ENCODE data around the gene PEX14. TPM values are rescaled to one million over a fixed set of nuclear protein-coding genes. Genes with fewer than 3 reads are reported as not detected.
"Not testable (repeated sequence)": the region's sequence is repeated elsewhere in the genome, so short reads cannot be mapped to it uniquely, and the experiment has no call there.

The PEX14 gene
- total RNA-seq, 2 experiments from 2014 or later: 21.6 to 25.2 TPM

DNA sequence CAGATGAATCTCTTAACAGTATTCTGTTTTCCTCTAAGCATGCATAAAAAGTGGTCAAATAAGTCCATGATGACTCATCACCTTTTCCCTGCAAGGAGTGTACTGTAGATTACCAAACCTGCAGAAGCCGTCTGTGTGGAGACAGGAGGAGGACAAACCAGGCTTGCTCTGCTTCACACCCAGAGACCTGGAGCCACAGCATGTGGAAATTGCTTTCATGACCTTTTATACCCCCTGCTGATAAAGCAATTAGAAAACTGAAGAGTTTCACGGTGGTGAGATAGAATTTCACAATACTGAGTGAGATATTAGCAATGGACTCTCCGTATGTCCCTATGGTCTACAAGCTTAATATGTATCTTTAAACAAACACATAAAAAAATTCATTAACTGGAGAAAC is 15.6 kb upstream of the PEX14 start:
- Mint-ChIP-seq H3K9me3 (no peaks in the 10 kb centered on the region), H3K4me1 (peaks cover 7% of the 10 kb centered on the region), H3K36me3 (peaks cover 14% of the 10 kb centered on the region), H3K27ac (peak overlapping the region; percentile 19), H3K4me3 (no peak overlapping the region), H3K27me3 (no peaks in the 10 kb centered on the region)
- POLR2A ChIA-PET: no interaction called here
- ATAC-seq (ENCODE audit: low read depth) (no peak), DNase-seq (no peak)

DNA sequence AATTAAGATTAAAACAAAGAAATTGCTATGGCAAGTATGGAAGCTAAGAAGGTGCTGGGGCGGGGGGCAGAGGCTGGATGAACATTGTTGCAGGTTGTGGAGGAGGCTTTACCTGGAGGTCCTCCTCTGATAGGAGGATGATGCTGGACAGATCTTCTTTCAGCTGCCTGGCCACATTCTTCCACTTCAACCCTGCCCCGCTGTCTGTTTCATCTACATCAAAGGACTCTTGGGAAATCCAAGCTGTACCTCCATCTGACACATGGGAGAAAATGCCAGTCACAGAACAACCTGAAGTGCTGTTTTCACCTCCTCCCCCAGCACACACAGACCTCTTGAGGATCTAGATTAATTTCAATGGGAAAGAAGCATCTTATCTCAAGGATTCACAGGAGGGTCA is 7.7 kb upstream of the PEX14 start:
- H3K4me1 Mint-ChIP-seq: peaks cover 9% of the 10 kb centered on the region
- no peaks in the 10 kb centered on the region for H3K9me3 Mint-ChIP-seq
- DNase-seq (no peak), ATAC-seq (ENCODE audit: low read depth) (no peak)
- no peak overlapping the region for H3K27ac Mint-ChIP-seq
- H3K36me3 Mint-ChIP-seq: peaks cover 13% of the 10 kb centered on the region
- H3K27me3 Mint-ChIP-seq: no peaks in the 10 kb centered on the region
- H3K4me3 Mint-ChIP-seq: no peak overlapping the region
- POLR2A ChIA-PET: interaction anchor here (0.6 to 0.7 kb wide), 2 partner anchors 13 to 57 kb away, joined by 3 to 4 read pairs; no protein-coding TSS in a partner anchor

DNA sequence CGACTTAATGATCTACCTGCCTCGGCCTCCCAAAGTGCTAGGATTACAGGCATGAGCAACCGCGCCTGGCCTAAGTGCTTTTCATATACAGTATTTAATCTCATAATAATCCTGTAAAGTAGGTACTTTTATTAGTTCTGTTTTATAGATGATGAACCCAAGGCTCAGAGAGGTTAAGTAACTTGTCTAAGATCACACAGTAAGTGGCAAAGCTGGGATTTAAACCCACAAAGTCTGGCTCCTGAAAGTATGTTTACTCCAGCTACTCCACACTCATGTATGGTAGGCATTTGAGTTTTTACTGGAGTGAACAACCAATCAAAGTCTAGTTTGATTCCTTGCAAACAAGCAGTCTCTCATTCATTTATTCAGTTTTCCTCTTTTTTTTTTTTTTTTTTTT is 4.7 kb upstream of the PEX14 start:
- Mint-ChIP-seq H3K36me3 (peaks cover 9% of the 10 kb centered on the region), H3K27me3 (no peaks in the 10 kb centered on the region), H3K9me3 (no peaks in the 10 kb centered on the region), H3K4me3 (no peak overlapping the region), H3K4me1 (peaks cover 25% of the 10 kb centered on the region), H3K27ac (no peak overlapping the region)
- DNase-seq (no peak), ATAC-seq (ENCODE audit: low read depth) (no peak)
- POLR2A ChIA-PET: no interaction called here

DNA sequence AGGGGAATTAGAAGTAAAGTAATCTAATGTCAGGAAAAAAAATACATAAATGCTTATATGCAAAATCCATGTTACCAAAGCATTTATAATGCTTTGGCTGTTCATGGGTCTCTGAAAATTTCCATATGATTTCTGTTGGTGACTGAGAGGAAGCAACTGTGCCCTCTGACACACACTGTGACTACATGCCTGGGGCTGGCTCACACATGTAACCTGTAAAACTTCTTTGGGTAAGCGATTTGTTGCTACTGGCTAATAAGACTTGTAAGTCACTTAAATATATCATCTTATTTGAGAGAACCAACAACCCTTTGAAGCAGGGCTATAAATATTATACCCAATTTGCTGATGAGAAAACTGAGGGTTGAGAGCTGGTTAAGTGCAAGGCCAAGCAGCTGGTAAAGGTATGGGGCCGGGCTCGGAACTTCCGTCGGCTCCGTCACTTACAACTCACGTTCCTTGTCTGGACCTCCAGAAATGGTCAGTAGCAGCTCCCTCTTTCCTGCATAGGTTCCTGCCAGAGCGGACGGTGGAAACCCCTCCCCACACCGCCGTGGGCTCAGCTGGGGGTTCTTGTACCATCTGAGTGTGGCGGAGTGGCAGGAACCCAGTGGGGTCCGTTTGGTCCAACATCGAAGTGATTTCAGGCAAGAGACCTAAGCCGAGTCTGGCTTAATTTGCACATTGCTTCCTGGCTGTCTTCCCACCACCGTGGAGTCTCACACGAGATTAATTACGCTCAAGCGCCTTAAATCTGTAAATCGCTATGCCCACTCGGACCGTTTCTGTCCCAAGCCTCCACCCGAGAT is 3.1 kb upstream of the PEX14 start:
- Mint-ChIP-seq H3K36me3 (peaks cover 7% of the 10 kb centered on the region), H3K4me3 (peak overlapping the region; percentile 93), H3K9me3 (no peaks in the 10 kb centered on the region), H3K27ac (peak overlapping the region; percentile 92), H3K27me3 (no peaks in the 10 kb centered on the region), H3K4me1 (peaks cover 38% of the 10 kb centered on the region)
- no peak for ATAC-seq (ENCODE audit: low read depth)
- no peak for DNase-seq
- POLR2A ChIA-PET: interaction anchor here (0.6 to 0.9 kb wide), 2 partner anchors 15 to 41 kb away, joined by 3 read pairs; no protein-coding TSS in a partner anchor

DNA sequence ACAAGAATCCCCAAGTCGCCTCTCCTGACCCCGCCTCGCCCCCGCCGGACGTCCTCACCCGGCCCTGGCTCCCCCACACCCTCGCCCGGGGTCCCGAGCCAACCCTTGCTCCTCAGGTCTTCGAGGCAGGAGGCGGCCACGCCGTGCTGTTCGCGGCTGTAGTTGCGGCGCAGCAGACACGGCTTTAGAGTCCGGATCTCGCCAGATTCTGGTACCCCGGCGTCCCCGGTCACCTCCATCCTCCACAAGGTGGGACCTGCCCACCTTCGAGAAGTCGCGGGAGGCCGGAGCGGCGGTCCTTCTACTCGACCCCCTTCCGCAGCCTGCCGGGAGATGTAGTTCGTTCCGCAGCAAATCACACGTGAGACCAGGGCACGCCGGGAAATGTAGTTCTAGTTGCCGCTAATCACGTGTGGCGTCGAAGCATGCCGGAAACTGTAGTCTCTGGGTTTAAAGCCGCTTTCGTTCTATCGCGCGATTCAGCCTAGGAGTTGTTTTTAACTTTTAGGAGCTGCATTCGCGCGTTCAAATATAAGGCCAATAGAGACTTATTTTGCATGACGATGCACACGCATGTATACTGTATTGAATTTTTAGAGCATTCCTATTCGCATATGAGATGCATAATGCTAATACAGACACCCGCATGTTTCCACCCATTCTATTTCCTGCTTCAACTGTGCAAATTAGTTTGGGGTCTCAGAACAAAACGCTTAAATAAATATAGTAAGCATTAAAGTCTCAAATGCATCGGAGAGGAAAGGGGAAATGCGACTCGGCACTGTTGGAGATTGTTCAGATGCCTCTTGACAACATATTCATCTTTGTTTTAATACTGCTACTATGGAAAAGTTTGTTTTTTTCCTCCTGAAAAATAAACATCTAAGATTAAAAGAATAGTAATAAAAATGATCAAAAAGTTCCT is 2.3 kb upstream of the PEX14 start, which contains the start of gene DFFA:
TSS of gene DFFA (minus strand) at position 310 of the 925 bp plus-strand sequence. CDS start at position 239, 71 bp downstream.
- peaks cover 38% of the 10 kb centered on the region for H3K4me1 Mint-ChIP-seq
- POLR2A ChIA-PET: interaction anchor here (0.7 to 0.9 kb wide), 3 partner anchors 25 to 915 kb away, joined by 3 read pairs; no protein-coding TSS in a partner anchor
- peaks cover 7% of the 10 kb centered on the region for H3K36me3 Mint-ChIP-seq
- peak within 1 kb of the TSS; percentile 93 for H3K4me3 Mint-ChIP-seq
- peak within 1 kb of the TSS; percentile 92 for H3K27ac Mint-ChIP-seq
- ATAC-seq (ENCODE audit: low read depth): peak; percentile 74
- peak; percentile 87 for DNase-seq
- H3K27me3 Mint-ChIP-seq: no peaks in the 10 kb centered on the region
- H3K9me3 Mint-ChIP-seq: no peaks in the 10 kb centered on the region

DNA sequence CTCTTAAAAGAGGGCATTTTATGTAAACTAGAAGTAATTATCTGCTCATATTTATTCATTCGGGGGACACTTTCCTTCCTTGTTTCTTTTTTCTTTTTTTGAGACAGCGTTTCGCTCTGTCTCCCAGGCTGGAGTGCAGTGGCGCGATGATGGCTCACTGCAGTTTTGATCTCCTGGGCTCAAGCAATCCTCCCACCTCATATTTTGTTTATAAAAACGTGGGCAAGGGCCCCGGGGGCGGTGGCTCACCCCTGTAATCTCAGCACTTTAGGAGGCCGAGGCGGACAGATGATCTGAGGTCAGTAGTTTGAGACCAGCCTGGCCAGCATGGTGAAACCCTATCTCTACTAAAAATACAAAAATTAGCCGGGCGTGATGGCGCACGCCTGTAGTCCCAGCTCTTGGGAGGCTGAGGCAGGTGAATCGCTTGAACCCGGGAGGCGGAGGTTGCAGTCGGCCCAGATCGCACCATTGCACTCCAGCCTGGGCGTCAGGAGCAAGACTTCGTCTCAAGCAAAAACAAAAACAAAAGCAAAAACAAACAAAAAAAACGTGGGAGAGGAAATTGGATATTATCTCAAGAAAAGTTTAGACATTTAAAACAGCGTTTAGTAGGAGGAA is 1.5 kb upstream of the PEX14 start:
- peak overlapping the region; percentile 93 for H3K4me3 Mint-ChIP-seq
- H3K27me3 Mint-ChIP-seq: no peaks in the 10 kb centered on the region
- no peaks in the 10 kb centered on the region for H3K9me3 Mint-ChIP-seq
- DNase-seq: no peak
- peak overlapping the region; percentile 92 for H3K27ac Mint-ChIP-seq
- POLR2A ChIA-PET: interaction anchor here (0.7 kb wide), 1 partner anchor 24 kb away, joined by 3 read pairs; no protein-coding TSS in a partner anchor
- H3K36me3 Mint-ChIP-seq: peaks cover 4% of the 10 kb centered on the region
- peaks cover 35% of the 10 kb centered on the region for H3K4me1 Mint-ChIP-seq
- ATAC-seq (ENCODE audit: low read depth): no peak

DNA sequence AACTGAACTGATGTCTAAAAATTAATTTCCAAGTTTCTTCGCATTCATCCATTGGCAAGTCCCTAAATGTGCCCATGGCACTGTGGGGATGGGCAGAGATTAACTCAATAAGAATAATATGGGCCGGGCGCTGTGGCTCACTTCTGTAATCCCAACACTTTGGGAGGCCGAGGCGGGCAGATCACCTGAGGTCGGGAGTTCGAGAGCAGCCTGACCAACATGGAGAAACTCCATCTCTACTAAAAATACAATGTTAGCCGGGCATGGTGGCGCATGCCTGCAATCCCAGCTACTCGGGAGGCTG is 489 bp upstream of the PEX14 start:
- H3K27me3 Mint-ChIP-seq; ATAC-seq (ENCODE audit: low read depth); POLR2A ChIA-PET; H3K9me3 Mint-ChIP-seq; H3K36me3 Mint-ChIP-seq; DNase-seq: not testable (repeated sequence)
- Mint-ChIP-seq H3K27ac (peak overlapping the region; percentile 87), H3K4me1 (peaks cover 35% of the 10 kb centered on the region), H3K4me3 (peak overlapping the region; percentile 99)

DNA sequence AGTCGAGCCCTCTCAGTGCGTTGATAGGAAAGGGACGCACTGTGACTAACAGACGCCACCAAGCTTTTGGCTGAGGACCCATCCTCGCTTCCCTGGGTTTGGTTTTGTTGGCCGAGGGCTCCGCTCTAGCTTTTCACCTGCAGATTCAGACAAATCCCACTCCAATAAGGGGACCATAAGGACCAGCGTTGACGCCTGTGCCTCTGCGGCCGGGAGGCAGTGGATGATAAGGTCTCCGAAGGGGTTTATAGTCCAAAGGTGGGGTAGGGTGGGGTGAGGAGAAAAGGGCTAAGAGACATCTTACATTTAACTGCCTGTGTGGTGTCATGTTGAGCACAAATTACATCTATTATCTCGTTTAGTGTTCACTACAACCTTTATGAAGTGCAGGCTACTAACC is 760 bp downstream of the PEX14 start:
- no peak for DNase-seq
- no peaks in the 10 kb centered on the region for H3K27me3 Mint-ChIP-seq
- POLR2A ChIA-PET: interaction anchor here (0.6 to 1.0 kb wide), 2 partner anchors 11 to 19 kb away, joined by 3 to 4 read pairs; no protein-coding TSS in a partner anchor
- peaks cover 35% of the 10 kb centered on the region for H3K4me1 Mint-ChIP-seq
- ATAC-seq (ENCODE audit: low read depth): no peak
- peak overlapping the region; percentile 99 for H3K4me3 Mint-ChIP-seq
- no peaks in the 10 kb centered on the region for H3K9me3 Mint-ChIP-seq
- H3K27ac Mint-ChIP-seq: peak overlapping the region; percentile 90
- H3K36me3 Mint-ChIP-seq: no peaks in the 10 kb centered on the region

DNA sequence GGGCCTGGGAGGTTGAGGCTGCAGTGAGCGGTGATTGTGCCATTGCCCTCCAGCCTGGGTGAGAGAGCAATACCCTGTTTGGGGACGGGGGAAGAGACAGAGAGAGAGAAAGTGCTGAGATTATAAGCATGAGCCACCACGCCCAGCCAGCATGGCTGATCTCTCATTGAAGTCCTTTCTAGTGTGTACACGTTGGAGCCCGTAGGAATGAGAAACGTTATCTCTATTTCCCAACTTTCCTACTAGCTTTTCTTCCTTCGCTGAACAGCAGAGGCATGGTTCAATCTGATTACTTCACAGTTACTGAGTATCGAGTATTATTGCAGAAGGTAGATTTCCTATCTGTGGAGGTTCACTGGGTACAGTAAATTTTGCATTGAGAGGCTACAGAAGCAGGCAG is 4.5 kb downstream of the PEX14 start:
- ATAC-seq (ENCODE audit: low read depth): no peak
- no peak overlapping the region for H3K27ac Mint-ChIP-seq
- peaks cover 19% of the 10 kb centered on the region for H3K4me1 Mint-ChIP-seq
- no peak for DNase-seq
- POLR2A ChIA-PET: no interaction called here
- no peaks in the 10 kb centered on the region for H3K27me3 Mint-ChIP-seq
- no peaks in the 10 kb centered on the region for H3K9me3 Mint-ChIP-seq
- H3K4me3 Mint-ChIP-seq: no peak overlapping the region
- peaks cover 2% of the 10 kb centered on the region for H3K36me3 Mint-ChIP-seq

DNA sequence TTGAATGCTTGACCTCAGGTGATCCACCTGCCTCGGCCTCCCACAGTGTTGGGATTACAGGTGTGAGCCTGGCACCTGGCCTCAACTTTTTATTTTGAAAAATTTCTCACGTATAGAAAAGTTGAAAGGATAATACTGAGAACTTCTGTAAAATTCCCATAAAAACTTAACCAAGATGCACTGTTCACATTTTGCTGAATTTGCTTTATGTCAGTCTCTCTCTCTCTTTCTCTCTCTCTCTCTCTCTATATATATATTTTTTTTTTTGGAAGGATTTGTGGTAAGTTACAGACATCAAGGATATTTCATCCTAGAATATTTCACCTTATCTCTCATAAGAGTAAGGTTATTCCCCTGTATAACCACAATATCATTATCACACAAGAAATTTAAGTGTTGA is 5.9 kb downstream of the PEX14 start:
- DNase-seq: no peak
- H3K27ac Mint-ChIP-seq: no peak overlapping the region
- peaks cover 6% of the 10 kb centered on the region for H3K36me3 Mint-ChIP-seq
- H3K9me3 Mint-ChIP-seq: no peaks in the 10 kb centered on the region
- H3K27me3 Mint-ChIP-seq: no peaks in the 10 kb centered on the region
- ATAC-seq (ENCODE audit: low read depth): no peak
- H3K4me1 Mint-ChIP-seq: peaks cover 18% of the 10 kb centered on the region
- POLR2A ChIA-PET: no interaction called here
- no peak overlapping the region for H3K4me3 Mint-ChIP-seq

DNA sequence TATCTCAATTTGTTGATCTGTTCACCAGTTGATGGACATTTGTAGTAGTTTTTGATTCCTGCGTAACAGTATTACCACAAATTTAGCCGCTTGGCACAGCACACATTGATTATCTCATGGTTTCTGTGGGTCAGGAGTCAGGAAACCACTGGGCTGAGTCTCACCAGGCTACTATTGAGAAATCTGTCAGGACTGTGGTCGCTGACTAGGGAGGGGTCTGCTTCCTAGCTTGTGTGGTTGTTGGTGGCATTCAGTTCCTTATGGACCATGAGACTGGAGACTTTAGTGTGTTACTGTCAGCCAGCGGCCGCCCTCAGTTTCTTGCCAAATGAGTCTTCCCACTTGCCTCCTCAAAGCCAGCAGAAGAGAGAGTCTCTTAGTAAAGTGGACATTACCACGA is 9.8 kb downstream of the PEX14 start:
- H3K27me3 Mint-ChIP-seq: no peaks in the 10 kb centered on the region
- POLR2A ChIA-PET: no interaction called here
- DNase-seq (no peak), ATAC-seq (ENCODE audit: low read depth) (no peak)
- no peaks in the 10 kb centered on the region for H3K9me3 Mint-ChIP-seq
- peaks cover 10% of the 10 kb centered on the region for H3K36me3 Mint-ChIP-seq
- no peak overlapping the region for H3K27ac Mint-ChIP-seq
- H3K4me3 Mint-ChIP-seq: no peak overlapping the region
- peaks cover 5% of the 10 kb centered on the region for H3K4me1 Mint-ChIP-seq

DNA sequence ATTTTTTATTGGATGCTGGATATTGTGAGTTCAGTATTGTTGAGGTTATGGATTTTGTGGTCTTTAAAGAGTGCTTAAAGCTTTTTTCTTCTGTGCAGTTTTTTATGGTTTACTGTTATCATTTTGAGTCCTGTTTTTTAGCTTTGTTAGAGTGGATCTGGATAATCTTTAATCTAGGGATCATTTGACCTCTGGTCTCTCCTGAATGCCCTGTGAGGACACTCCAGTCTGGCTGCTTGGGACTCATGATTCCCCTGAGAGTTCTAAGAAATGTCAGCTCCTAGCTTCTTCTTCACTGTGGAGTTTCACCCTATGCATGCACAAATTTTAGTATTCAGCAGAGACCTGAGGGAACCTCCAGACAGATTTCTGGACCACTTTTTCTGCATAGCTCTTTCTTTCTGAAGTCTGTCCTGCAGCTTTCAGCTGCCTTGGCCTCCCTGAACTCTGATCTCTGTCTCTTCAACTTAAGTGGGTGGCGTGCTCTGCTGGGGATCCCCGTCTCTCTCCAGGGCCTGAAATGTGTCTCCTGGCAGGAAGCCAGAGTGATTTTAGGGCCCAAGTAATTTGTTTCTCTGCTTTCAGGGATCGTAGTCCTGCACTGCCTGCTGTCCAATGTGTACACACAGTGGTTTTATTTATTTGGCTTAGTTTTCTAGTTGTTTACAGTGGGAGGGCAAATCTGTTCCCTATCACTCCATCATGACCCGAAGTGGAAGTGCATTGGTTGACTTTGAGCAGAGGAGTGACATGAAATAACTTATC is 14.7 kb downstream of the PEX14 start:
- ATAC-seq (ENCODE audit: low read depth) (no peak), DNase-seq (no peak)
- Mint-ChIP-seq H3K36me3 (peaks cover 8% of the 10 kb centered on the region), H3K27me3 (no peaks in the 10 kb centered on the region), H3K9me3 (no peaks in the 10 kb centered on the region), H3K27ac (no peak overlapping the region), H3K4me3 (no peak overlapping the region), H3K4me1 (peaks cover 8% of the 10 kb centered on the region)
- POLR2A ChIA-PET: no interaction called here

Data from activated naive CD8-positive, alpha-beta T cell treated with anti-CD3 and anti-CD28 coated beads, Interleukin-2, amount 10 ng/mL, durations not matched to agents 7 days and 5 days (primary cell).